Hepatocyte (in vitro differentiated cells): ENCODE measurements around the gene KIAA1217. TPM values are rescaled to one million over a fixed set of nuclear protein-coding genes. Genes with fewer than 3 reads are reported as not detected.

ENCODE experiments used
- DNase-seq: peaks from one replicate; pipeline ENCODE4 v3.0.0-alpha.2; 2016; ENCODE audit warnings: low spot score
- H2AFZ ChIP-seq: fragments of 200-600 bp; sonication (generic); 2 replicates; pipeline ENCODE4 v1.6.0; 2016; ENCODE audit warnings: antibody characterized with exemption, mild to moderate bottlenecking
- H3K27ac ChIP-seq: fragments of 200-600 bp; sonication (generic); 2 replicates; pipeline ENCODE4 v1.5.1; 2016; ENCODE audit warnings: mild to moderate bottlenecking
- H3K27me3 ChIP-seq: fragments of 200-600 bp; sonication (generic); 2 replicates; pipeline ENCODE4 v1.6.1; 2016
- H3K36me3 ChIP-seq: fragments of 200-600 bp; sonication (generic); replicated peaks from 2 replicates; pipeline ENCODE4 v1.5.1; 2016; ENCODE audit warnings: low read depth; ENCODE audit not compliant: insufficient read depth
- H3K4me1 ChIP-seq: fragments of 200-600 bp; sonication (generic); 2 replicates; pipeline ENCODE4 v1.5.1; 2016; ENCODE audit warnings: mild to moderate bottlenecking, moderate library complexity; ENCODE audit not compliant: insufficient read depth
- H3K4me2 ChIP-seq: fragments of 200-600 bp; sonication (generic); 2 replicates; pipeline ENCODE4 v1.6.0; 2016
- H3K4me3 ChIP-seq: fragments of 200-600 bp; sonication (generic); 2 replicates; pipeline ENCODE4 v1.5.1; 2016; ENCODE audit warnings: mild to moderate bottlenecking
- H3K79me2 ChIP-seq: fragments of 200-600 bp; sonication (generic); 2 replicates; pipeline ENCODE4 v1.6.0; 2017; ENCODE audit warnings: mild to moderate bottlenecking
- H3K9me2 ChIP-seq: fragments of 200-600 bp; sonication (generic); replicated peaks from 2 replicates; pipeline ENCODE4 v1.6.0; 2017; ENCODE audit warnings: mild to moderate bottlenecking; ENCODE audit not compliant: insufficient read depth
- H3K9me3 ChIP-seq: fragments of 200-600 bp; sonication (generic); 2 replicates; pipeline ENCODE4 v1.5.1; 2016; ENCODE audit warnings: low read depth, mild to moderate bottlenecking
- H4K20me1 ChIP-seq: fragments of 200-600 bp; sonication (generic); 2 replicates; pipeline ENCODE4 v1.6.0; 2016; ENCODE audit warnings: mild to moderate bottlenecking; ENCODE audit not compliant: insufficient read depth, poor library complexity, severe bottlenecking
- EZH2 ChIP-seq: fragments of 200-600 bp; sonication (generic); IDR thresholded peaks from 2 replicates; pipeline ENCODE4 v1.6.1; 2016; ENCODE audit warnings: antibody characterized with exemption, mild to moderate bottlenecking, borderline replicate concordance
- EZH2phosphoT487 ChIP-seq: fragments of 200-600 bp; sonication (generic); IDR thresholded peaks from one replicate; pipeline ENCODE4 v1.6.1; 2018; ENCODE audit warnings: antibody characterized with exemption, mild to moderate bottlenecking, low read depth, moderate library complexity; ENCODE audit not compliant: unreplicated experiment, severe bottlenecking
- WGBS: methylation state at CpG from one replicate; pipeline ENCODE4 v1.1.6; 2016; ENCODE audit warnings: low lambda C conversion rate; ENCODE audit errors: missing lambda C conversion rate; 5-methylcytosine and 5-hydroxymethylcytosine counted together
- polyA plus RNA-seq: library from polyadenylated mRNA; unstranded; fragments of >200 nt; fragmentation: Nextera tagmentation; extraction: Ambion mirVana; gene quantifications from 2 replicates; pipeline ENCODE4 v1.2.1, GENCODE V29; 2016
- total RNA-seq: library from RNA; depleted of rRNA; stranded (reverse); fragments of >200 nt; gene quantifications from 2 replicates; pipeline ENCODE4 v1.2.3, GENCODE V29; 2014
- TF ChIP-seq, protein P1 (sequence below): fragments of 200-600 bp; sonication (generic); IDR thresholded peaks from 2 replicates; pipeline ENCODE4 v1.5.1; 2016; ENCODE audit warnings: antibody characterized with exemption, mild to moderate bottlenecking; ENCODE audit not compliant: poor library complexity

The KIAA1217 gene
- total and polyA plus RNA-seq, 2 experiments from 2014 or later = 31.6 to 33.2 TPM

DNA sequence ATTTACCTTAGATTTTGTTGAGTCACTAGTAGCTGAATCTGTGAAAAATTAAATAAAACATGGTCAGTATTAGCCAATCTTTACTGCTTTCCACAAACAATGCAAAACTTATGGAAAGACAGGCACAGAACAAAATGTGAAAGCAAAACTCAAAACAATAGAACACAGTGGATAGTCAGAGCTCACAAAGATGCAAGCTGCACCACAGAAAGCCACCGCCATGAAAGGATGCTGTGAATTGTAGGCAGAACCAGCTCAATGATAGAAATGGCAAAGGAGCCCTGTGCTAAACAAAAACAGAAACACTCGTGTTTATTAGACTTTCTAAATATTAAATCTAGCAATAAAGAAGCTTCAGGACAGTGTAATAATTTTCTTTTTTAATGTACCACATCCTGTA is 380.3 kb downstream of the KIAA1217 start:
- no peak overlapping the region for H3K4me2 ChIP-seq
- H3K27ac ChIP-seq = no peak overlapping the region
- no peaks in the 10 kb centered on the region for H3K4me1 ChIP-seq
- no peaks in the 10 kb centered on the region for H4K20me1 ChIP-seq
- no peaks in the 10 kb centered on the region for H3K27me3 ChIP-seq
- no peaks in the 10 kb centered on the region for H3K9me3 ChIP-seq
- no peaks in the 10 kb centered on the region for H3K36me3 ChIP-seq
- no peak for DNase-seq
- TF ChIP-seq EZH2phosphoT487 = no peak
- TF ChIP-seq, protein P1, sequence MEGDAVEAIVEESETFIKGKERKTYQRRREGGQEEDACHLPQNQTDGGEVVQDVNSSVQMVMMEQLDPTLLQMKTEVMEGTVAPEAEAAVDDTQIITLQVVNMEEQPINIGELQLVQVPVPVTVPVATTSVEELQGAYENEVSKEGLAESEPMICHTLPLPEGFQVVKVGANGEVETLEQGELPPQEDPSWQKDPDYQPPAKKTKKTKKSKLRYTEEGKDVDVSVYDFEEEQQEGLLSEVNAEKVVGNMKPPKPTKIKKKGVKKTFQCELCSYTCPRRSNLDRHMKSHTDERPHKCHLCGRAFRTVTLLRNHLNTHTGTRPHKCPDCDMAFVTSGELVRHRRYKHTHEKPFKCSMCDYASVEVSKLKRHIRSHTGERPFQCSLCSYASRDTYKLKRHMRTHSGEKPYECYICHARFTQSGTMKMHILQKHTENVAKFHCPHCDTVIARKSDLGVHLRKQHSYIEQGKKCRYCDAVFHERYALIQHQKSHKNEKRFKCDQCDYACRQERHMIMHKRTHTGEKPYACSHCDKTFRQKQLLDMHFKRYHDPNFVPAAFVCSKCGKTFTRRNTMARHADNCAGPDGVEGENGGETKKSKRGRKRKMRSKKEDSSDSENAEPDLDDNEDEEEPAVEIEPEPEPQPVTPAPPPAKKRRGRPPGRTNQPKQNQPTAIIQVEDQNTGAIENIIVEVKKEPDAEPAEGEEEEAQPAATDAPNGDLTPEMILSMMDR = no peak
- no peaks in the 10 kb centered on the region for H3K79me2 ChIP-seq
- WGBS = 95% methylated on average over 2 of the region's 2 CpGs
- H2AFZ ChIP-seq = no peak overlapping the region
- no peak overlapping the region for H3K4me3 ChIP-seq
- H3K9me2 ChIP-seq = no peaks in the 10 kb centered on the region

DNA sequence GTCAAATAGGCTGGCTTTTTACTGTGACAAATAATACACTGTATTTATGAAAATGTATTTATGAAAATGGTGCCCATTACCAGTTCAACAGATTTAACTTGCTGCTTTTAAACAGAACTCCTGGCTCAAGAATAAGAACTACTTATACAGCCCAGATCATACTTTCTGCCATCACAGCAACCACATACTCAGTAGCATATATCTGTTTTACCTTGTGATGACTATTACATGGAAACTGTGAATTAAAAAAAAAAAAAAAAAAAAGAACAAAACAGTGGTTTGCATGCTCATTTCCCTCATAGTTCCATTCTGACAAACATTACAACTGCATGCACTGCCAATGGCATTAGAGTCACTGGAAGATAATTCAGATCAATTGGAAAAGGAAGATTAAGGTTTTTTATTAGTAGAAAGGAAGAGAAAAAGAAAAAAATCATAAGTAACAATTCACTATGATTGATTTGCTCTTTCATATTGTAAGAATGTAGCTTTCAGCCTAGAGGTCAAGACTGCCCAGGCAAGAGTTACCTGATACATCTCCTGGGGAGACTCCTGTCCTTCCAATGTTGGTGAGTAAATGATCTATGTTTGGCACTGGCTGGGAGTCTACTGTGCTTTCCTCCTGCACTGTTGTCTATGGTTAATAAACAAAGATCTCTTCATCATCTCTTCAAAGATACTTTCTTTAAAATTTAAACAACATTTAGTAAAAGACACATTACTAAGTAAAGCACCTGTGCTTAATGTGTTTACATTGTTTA is 381.9 kb downstream of the KIAA1217 start:
- Histone ChIP-seq H3K27ac (no peak overlapping the region), H4K20me1 (no peaks in the 10 kb centered on the region), H3K9me2 (no peaks in the 10 kb centered on the region), H3K4me2 (no peak overlapping the region), H3K27me3 (no peaks in the 10 kb centered on the region), H3K4me1 (no peaks in the 10 kb centered on the region), H3K79me2 (no peaks in the 10 kb centered on the region), H3K4me3 (no peak overlapping the region), H3K36me3 (no peaks in the 10 kb centered on the region), H2AFZ (no peak overlapping the region), H3K9me3 (no peaks in the 10 kb centered on the region)
- TF ChIP-seq EZH2phosphoT487 (no peak), EZH2 (no peak)
- TF ChIP-seq, protein P1 = no peak
- no peak for DNase-seq

DNA sequence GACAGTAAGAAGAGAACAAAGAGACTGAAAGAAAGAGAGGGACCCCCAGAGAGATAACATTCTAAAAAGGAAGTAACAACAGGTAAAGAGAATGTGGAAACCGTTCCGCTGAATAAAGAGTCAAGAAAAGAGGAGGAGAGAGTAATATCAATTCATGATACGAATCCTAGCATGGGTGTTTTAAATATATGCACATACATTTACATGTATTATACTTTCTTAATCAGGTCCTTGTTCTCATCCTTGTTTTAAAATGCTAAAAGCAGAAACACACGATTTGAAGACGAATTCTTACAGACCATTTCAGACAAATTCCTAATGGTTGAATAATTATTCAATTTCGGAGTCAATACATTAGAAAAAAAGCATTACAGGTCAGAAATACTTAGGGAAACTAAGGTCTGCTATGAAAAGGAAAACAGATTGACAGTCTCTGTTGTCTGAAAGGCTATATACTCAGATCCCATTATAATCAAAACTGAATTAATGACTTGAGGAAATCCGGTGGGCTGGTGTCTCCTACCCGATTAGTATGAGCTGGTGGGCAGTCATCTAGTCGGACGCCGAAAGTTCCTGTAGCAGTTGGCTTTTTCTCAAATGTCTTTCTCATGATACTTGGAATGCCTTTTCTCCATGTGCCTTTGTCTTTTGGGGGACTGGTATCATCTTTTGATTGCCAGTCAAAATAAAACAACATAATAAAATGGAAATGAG is 387.4 kb downstream of the KIAA1217 start:
- no peak for DNase-seq
- TF ChIP-seq EZH2 (no peak), EZH2phosphoT487 (no peak)
- TF ChIP-seq, protein P1 = no peak
- no peaks in the 10 kb centered on the region for H3K36me3 ChIP-seq
- H4K20me1 ChIP-seq = no peaks in the 10 kb centered on the region
- no peaks in the 10 kb centered on the region for H3K9me3 ChIP-seq
- 95% methylated on average over 11 of the region's 11 CpGs for WGBS
- no peaks in the 10 kb centered on the region for H3K9me2 ChIP-seq
- H3K27me3 ChIP-seq = no peaks in the 10 kb centered on the region
- no peaks in the 10 kb centered on the region for H3K79me2 ChIP-seq
- no peak overlapping the region for H3K4me2 ChIP-seq
- H2AFZ ChIP-seq = no peak overlapping the region
- H3K4me1 ChIP-seq = no peaks in the 10 kb centered on the region
- no peak overlapping the region for H3K4me3 ChIP-seq
- H3K27ac ChIP-seq = no peak overlapping the region
